Fibroblast of skin of right biceps (primary cell): ENCODE data around the gene CUL7.
"Not testable (repeated sequence)": the region's sequence is repeated elsewhere in the genome, so short reads cannot be mapped to it uniquely, and the experiment has no call there.

Experiments used
- DNase-seq: peaks from one replicate; pipeline ENCODE4 v3.0.0-alpha.2; 2013

CUL7 gene

GRCh38 chr6:43043310-43043709, 10.3 kb downstream of the CUL7 start:
- DNase-seq, result no peak

GRCh38 chr6:43041475-43041874, 12.2 kb downstream of the CUL7 start:
- DNase-seq, result not testable (repeated sequence)

GRCh38 chr6:43040542-43041257, 13.0 kb downstream of the CUL7 start:
- DNase-seq, result no peak

GRCh38 chr6:43038727-43039126, 14.9 kb downstream of the CUL7 start:
- DNase-seq, result no peak

- DNase-seq, result no peak
Measured at GRCh38 chr6:43037706-43038105, 15.9 kb downstream of the CUL7 start.

GRCh38 chr6:43037197-43037596, 16.5 kb downstream of the CUL7 start:
- no peak for DNase-seq

GRCh38 chr6:43036712-43037111, 16.9 kb downstream of the CUL7 start:
- DNase-seq, result no peak

- DNase-seq, result no peak
Measured at GRCh38 chr6:43035495-43036194, 18.0 kb downstream of the CUL7 start.

- DNase-seq, result no peak
Measured at GRCh38 chr6:43034190-43034525, 19.5 kb downstream of the CUL7 start.

GRCh38 chr6:43033496-43034189, 20.0 kb downstream of the CUL7 start:
- no peak for DNase-seq

GRCh38 chr6:43032326-43032725, 21.3 kb downstream of the CUL7 start:
- no peak for DNase-seq

GRCh38 chr6:43029120-43029519, 24.5 kb downstream of the CUL7 start:
- no peak for DNase-seq

GRCh38 chr6:43026365-43026764, 27.3 kb downstream of the CUL7 start:
- DNase-seq, result no peak

GRCh38 chr6:43024436-43024835, 29.2 kb downstream of the CUL7 start:
- no peak for DNase-seq

GRCh38 chr6:43021270-43022047, 32.2 kb downstream of the CUL7 start, which contains the start of gene RRP36:
Gene RRP36 (plus strand): TSS chr6:43021623. CDS start chr6:43021655, 32 bp downstream.
- peak; percentile 74 for DNase-seq

GRCh38 chr6:43020847-43021246, 32.8 kb downstream of the CUL7 start:
- DNase-seq, result peak; percentile 12

- DNase-seq, result no peak
Measured at GRCh38 chr6:43020052-43020705, 33.5 kb downstream of the CUL7 start.

- no peak for DNase-seq
Measured at GRCh38 chr6:43019152-43019551, 34.5 kb downstream of the CUL7 start.

GRCh38 chr6:43016943-43017334, 36.7 kb downstream of the CUL7 start:
- no peak for DNase-seq

GRCh38 chr6:43016176-43016942, 37.3 kb downstream of the CUL7 start:
- DNase-seq, result no peak

GRCh38 chr6:43014434-43014909, 39.2 kb downstream of the CUL7 start:
- peak; percentile 41 for DNase-seq
